GM12878 (cell line): ENCODE measurements around the gene MYL11. TPM values are rescaled to one million over a fixed set of nuclear protein-coding genes. Genes with fewer than 3 reads are reported as not detected.
A peak's percentile ranks its signal among the peaks of the same experiment; 100 is the strongest.

Experiments used
- BHLHE40 ChIP-seq, 2 experiments: fragments of 450-650 bp in 1 of 2; IDR thresholded peaks; 2 replicates each; pipeline ENCODE4 v1.6.1; 2011 to 2017; ENCODE audit warnings: low read depth in 2 of 2, borderline replicate concordance in 1 of 2, improper control_type of control experiment in 1 of 2, low read length in 1 of 2, mild to moderate bottlenecking in 1 of 2
- HDAC6 ChIP-seq: fragments of 200-600 bp; sonication (generic); IDR thresholded peaks from one replicate; pipeline ENCODE4 v1.8.0; 2017; ENCODE audit warnings: antibody characterized with exemption; ENCODE audit not compliant: unreplicated experiment
- LARP7 ChIP-seq: fragments of 450-650 bp; IDR thresholded peaks from 2 replicates; pipeline ENCODE4 v1.6.1; 2017; ENCODE audit warnings: mild to moderate bottlenecking
- MAX ChIP-seq: IDR thresholded peaks from 2 replicates; pipeline ENCODE4 v1.6.1; 2012; ENCODE audit warnings: low read depth, low read length, improper control_type of control experiment
- MYB ChIP-seq: fragments of 150-350 bp; IDR thresholded peaks from 2 replicates; pipeline ENCODE4 v1.6.1; 2014; ENCODE audit warnings: mild to moderate bottlenecking, low read depth, low read length, borderline replicate concordance
- NR2F1 ChIP-seq: fragments of 450-650 bp; conservative IDR thresholded peaks from 2 replicates; pipeline ENCODE4 v1.6.1; 2017; ENCODE audit warnings: mild to moderate bottlenecking
- PAX8 ChIP-seq: fragments of 450-650 bp; IDR thresholded peaks from 2 replicates; pipeline ENCODE4 v1.6.1; 2017; ENCODE audit warnings: mild to moderate bottlenecking, moderate library complexity
- PKNOX1 ChIP-seq: fragments of 450-650 bp; IDR thresholded peaks from 2 replicates; pipeline ENCODE4 v1.6.1; 2016; ENCODE audit warnings: mild to moderate bottlenecking
- PML ChIP-seq: IDR thresholded peaks from 2 replicates; pipeline ENCODE4 v1.6.1; 2012; ENCODE audit warnings: low read length, inconsistent platforms
- POU2F2 ChIP-seq: IDR thresholded peaks from 3 replicates; pipeline ENCODE4 v1.6.1; 2011; ENCODE audit warnings: low read depth, mild to moderate bottlenecking, low read length, borderline replicate concordance
- RELB ChIP-seq: fragments of 450-650 bp; IDR thresholded peaks from 2 replicates; pipeline ENCODE4 v1.6.1; 2017; ENCODE audit warnings: low read depth, mild to moderate bottlenecking, moderate library complexity
- SIX5 ChIP-seq: IDR thresholded peaks from 2 replicates; pipeline ENCODE4 v1.6.1; 2011; ENCODE audit warnings: mild to moderate bottlenecking, low read depth, low read length, moderate library complexity; ENCODE audit not compliant: severe bottlenecking
- SMARCA5 ChIP-seq: fragments of 450-650 bp; IDR thresholded peaks from 2 replicates; pipeline ENCODE4 v1.6.1; 2017; ENCODE audit warnings: mild to moderate bottlenecking
- SMC3 ChIP-seq: IDR thresholded peaks from 2 replicates; pipeline ENCODE4 v1.6.1; 2011; ENCODE audit warnings: low read length, improper control_type of control experiment, borderline replicate concordance
- SP1 ChIP-seq: IDR thresholded peaks from one replicate; pipeline ENCODE4 v1.6.1; 2011; ENCODE audit warnings: low read depth, low read length
- SREBF1 ChIP-seq: IDR thresholded peaks from 2 replicates; pipeline ENCODE4 v1.6.1; 2012; ENCODE audit warnings: mild to moderate bottlenecking, low read length
- SUPT20H ChIP-seq: IDR thresholded peaks from 2 replicates; pipeline ENCODE4 v1.6.1; 2011; ENCODE audit warnings: low read depth, mild to moderate bottlenecking, low read length, moderate library complexity, borderline replicate concordance; ENCODE audit not compliant: control insufficient read depth
- TCF12 ChIP-seq: IDR thresholded peaks from 2 replicates; pipeline ENCODE4 v1.6.1; 2011; ENCODE audit warnings: low read depth, mild to moderate bottlenecking, low read length
- ZBTB40 ChIP-seq: fragments of 450-650 bp; IDR thresholded peaks from 2 replicates; pipeline ENCODE4 v1.6.1; 2016; ENCODE audit warnings: mild to moderate bottlenecking, moderate library complexity, borderline replicate concordance
- ZNF207 ChIP-seq: fragments of 450-650 bp; IDR thresholded peaks from 2 replicates; pipeline ENCODE4 v1.6.1; 2014; ENCODE audit warnings: antibody characterized with exemption, mild to moderate bottlenecking, borderline replicate concordance
- ZNF384 ChIP-seq: IDR thresholded peaks from 2 replicates; pipeline ENCODE4 v1.6.1; 2012; ENCODE audit warnings: low read depth, mild to moderate bottlenecking, low read length, improper control_type of control experiment, borderline replicate concordance
- ZNF622 ChIP-seq: fragments of 450-650 bp; IDR thresholded peaks from 2 replicates; pipeline ENCODE4 v1.6.1; 2017; ENCODE audit warnings: mild to moderate bottlenecking, inconsistent platforms
- ZSCAN29 ChIP-seq: fragments of 450-650 bp; IDR thresholded peaks from 2 replicates; pipeline ENCODE4 v1.6.1; 2017; ENCODE audit warnings: mild to moderate bottlenecking, moderate library complexity
- ZZZ3 ChIP-seq: IDR thresholded peaks from 2 replicates; pipeline ENCODE4 v1.6.1; 2011; ENCODE audit warnings: low read depth; ENCODE audit not compliant: control insufficient read depth, insufficient read length
- polyA plus RNA-seq, 11 experiments: library from polyadenylated mRNA; depleted of rRNA in 4 of 11; unstranded in 6 of 11; stranded (reverse) in 5 of 11; fragments of >200 nt; fragmentation: Nextera tagmentation in 4 of 11; fragmentation: Illumina TruSeq in 1 of 11; extraction: Ambion mirVana in 4 of 11; extraction: Trizol in 1 of 11; gene quantifications; 1 replicate in 1 of 11; 2 replicates in 10 of 11; pipeline versions ENCODE4 v1.2.1 to v1.2.3, GENCODE V29; 2011 to 2016; ENCODE audit warnings: inconsistent platforms in 2 of 11, missing spikeins in 2 of 11, low read depth in 1 of 11
- total RNA-seq, 4 experiments: library from RNA; depleted of rRNA in 3 of 4; stranded (reverse); fragments of >200 nt in 3 of 4; fragmentation: Illumina TruSeq in 1 of 4; extraction: Trizol in 1 of 4; gene quantifications; 2 replicates each; pipeline versions ENCODE4 v1.2.1 to v1.2.3, GENCODE V29; 2013 to 2021

The MYL11 gene
- total and polyA plus RNA-seq, 10 of the 15 experiments (the other 5 are each of a cell fraction or from before 2014, with no cell fraction given), result 0.19 to 1.2 (median 0.61) TPM; not detected in 5

- TF ChIP-seq RELB, result peak; percentile 92
- TF ChIP-seq BHLHE40 (IDR thresholded peaks at IDR 0.05; ENCODE audit: borderline replicate concordance in 1 of 2, low read depth in 2 of 2, low read length in 1 of 2), result peak; percentile 83
- no peak for TF ChIP-seq SIX5
- TF ChIP-seq PML, result peak; percentile 78
- 0 out of 2 replicates have a peak, but pooled peaks have one; percentile 10 for TF ChIP-seq MAX
- no peak; the same call in 1 of the 2 replicates for TF ChIP-seq SMC3
- no peak for TF ChIP-seq ZBTB40
- TF ChIP-seq SP1, result peak; percentile 30
- TF ChIP-seq SUPT20H, result no peak
- TF ChIP-seq NR2F1, result peak; percentile 93
- no peak for TF ChIP-seq ZZZ3
- peak; percentile 56; the same call in 1 of the 2 replicates for TF ChIP-seq ZNF207
- TF ChIP-seq SREBF1, result no peak
- no peak for TF ChIP-seq PKNOX1
- TF ChIP-seq ZSCAN29, result 0 out of 2 replicates have a peak, but pooled peaks have one; percentile 41
- no peak for TF ChIP-seq ZNF622
- peak; percentile 18; the same call in 1 of the 2 replicates for TF ChIP-seq ZNF384
- no peak; the same call in 1 of the 2 replicates for TF ChIP-seq LARP7
- TF ChIP-seq TCF12, result 0 out of 2 replicates have a peak, but pooled peaks have one; percentile 26
- no peak for TF ChIP-seq PAX8
- no peak; the same call in 1 of the 2 replicates for TF ChIP-seq MYB
- TF ChIP-seq HDAC6, result no peak
- TF ChIP-seq SMARCA5, result peak; percentile 99
- TF ChIP-seq POU2F2, result peak; percentile 87; the same call in 1 of the 3 replicates
Observed at GRCh38 chr16:30350134-30350871, 24.3 kb upstream of the MYL11 start (continued).
